ENCODE results near the gene TMEM79. TPM values are rescaled to one million over a fixed set of nuclear protein-coding genes. Genes with fewer than 3 reads are reported as not detected.
A peak's percentile ranks its signal among the peaks of the same experiment; 100 is the strongest.

Gene TMEM79
- total RNA-seq, 1 donor from 2014 or later: 9.6 TPM

DNA sequence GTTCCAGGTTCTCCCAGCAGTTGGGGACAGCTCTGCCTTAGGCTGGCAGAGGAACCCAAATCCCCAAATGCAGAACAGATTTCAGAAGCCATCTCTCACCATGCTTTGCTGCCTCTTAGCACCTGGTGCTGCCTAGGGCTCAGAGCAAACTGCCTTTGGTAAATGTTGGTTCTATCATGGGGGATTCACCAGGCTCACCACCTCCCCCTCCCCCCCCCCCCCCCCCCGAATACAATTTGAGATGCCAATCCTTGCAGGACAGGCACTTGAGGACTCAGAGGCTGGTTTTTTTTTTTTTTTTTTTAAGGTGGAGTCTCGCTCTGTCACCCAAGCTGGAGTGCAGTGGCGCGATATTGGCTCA, 35.8 kb upstream of the TMEM79 start:
- Mint-ChIP-seq H3K36me3 (ENCODE audit: low read depth) (peaks cover 27% of the 10 kb centered on the region), H3K4me1 (ENCODE audit: low read depth) (peaks cover 20% of the 10 kb centered on the region), H3K4me3 (no peak overlapping the region), H3K27ac (peak overlapping the region; percentile 44), H3K9me3 (no peaks in the 10 kb centered on the region), H3K27me3 (ENCODE audit: insufficient read depth) (no peaks in the 10 kb centered on the region)
- no peak for DNase-seq (ENCODE audit: low spot score)
- intact Hi-C loops (cut with micrococcal nuclease): no loop called here

- Mint-ChIP-seq H3K4me1 (ENCODE audit: low read depth) (peaks cover 20% of the 10 kb centered on the region), H3K27me3 (ENCODE audit: insufficient read depth) (no peaks in the 10 kb centered on the region), H3K36me3 (ENCODE audit: low read depth) (peaks cover 31% of the 10 kb centered on the region), H3K27ac (no peak overlapping the region), H3K9me3 (no peaks in the 10 kb centered on the region), H3K4me3 (no peak overlapping the region)
- no peak for DNase-seq (ENCODE audit: low spot score)
- intact Hi-C loops (cut with micrococcal nuclease): no loop called here
These were observed 34.5 kb upstream of the TMEM79 start for GRCh38 chr1:156249593-156249992.

DNA sequence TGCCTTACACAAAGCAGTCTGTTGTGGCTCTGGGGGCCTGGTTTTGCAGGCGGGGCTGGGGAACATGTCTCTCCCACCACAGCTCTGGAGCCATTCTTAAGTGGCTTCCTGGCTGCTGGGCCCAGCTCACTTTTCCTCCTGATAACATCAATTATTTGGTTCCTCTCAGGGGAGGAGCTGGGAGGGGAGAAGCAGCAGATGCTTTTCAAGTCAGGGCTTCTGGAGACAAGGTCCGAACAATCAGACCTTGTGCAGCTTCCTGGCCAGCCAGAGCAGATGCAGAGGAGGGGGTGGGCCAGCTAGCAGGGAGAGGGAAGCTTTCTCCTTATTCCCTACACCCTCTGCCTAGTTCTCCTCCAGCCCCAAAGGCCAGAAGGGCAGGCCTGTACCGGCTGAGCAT, 32.6 kb upstream of the TMEM79 start:
- H3K9me3 Mint-ChIP-seq: no peaks in the 10 kb centered on the region
- H3K4me3 Mint-ChIP-seq: no peak overlapping the region
- peaks cover 37% of the 10 kb centered on the region for H3K36me3 Mint-ChIP-seq (ENCODE audit: low read depth)
- no peak for DNase-seq (ENCODE audit: low spot score)
- H3K27ac Mint-ChIP-seq: no peak overlapping the region
- H3K27me3 Mint-ChIP-seq (ENCODE audit: insufficient read depth): no peaks in the 10 kb centered on the region
- intact Hi-C loops (cut with micrococcal nuclease): no loop called here
- H3K4me1 Mint-ChIP-seq (ENCODE audit: low read depth): peaks cover 11% of the 10 kb centered on the region

GRCh38 chr1:156253634-156254033, 30.5 kb upstream of the TMEM79 start:
- H3K27ac Mint-ChIP-seq: no peak overlapping the region
- H3K36me3 Mint-ChIP-seq (ENCODE audit: low read depth): peaks cover 49% of the 10 kb centered on the region
- H3K4me3 Mint-ChIP-seq: no peak overlapping the region
- no peaks in the 10 kb centered on the region for H3K27me3 Mint-ChIP-seq (ENCODE audit: insufficient read depth)
- H3K4me1 Mint-ChIP-seq (ENCODE audit: low read depth): peaks cover 24% of the 10 kb centered on the region
- H3K9me3 Mint-ChIP-seq: no peaks in the 10 kb centered on the region
- no peak for DNase-seq (ENCODE audit: low spot score)
- intact Hi-C loops (cut with micrococcal nuclease): no loop called here

GRCh38 chr1:156257711-156258110, 26.4 kb upstream of the TMEM79 start:
- H3K4me1 Mint-ChIP-seq (ENCODE audit: low read depth): peaks cover 16% of the 10 kb centered on the region
- H3K27ac Mint-ChIP-seq: no peak overlapping the region
- H3K9me3 Mint-ChIP-seq: no peaks in the 10 kb centered on the region
- no peak for DNase-seq (ENCODE audit: low spot score)
- intact Hi-C loops (cut with micrococcal nuclease): no loop called here
- H3K27me3 Mint-ChIP-seq (ENCODE audit: insufficient read depth): no peaks in the 10 kb centered on the region
- peaks cover 58% of the 10 kb centered on the region for H3K36me3 Mint-ChIP-seq (ENCODE audit: low read depth)
- no peak overlapping the region for H3K4me3 Mint-ChIP-seq

- peaks cover 61% of the 10 kb centered on the region for H3K36me3 Mint-ChIP-seq (ENCODE audit: low read depth)
- intact Hi-C loops (cut with micrococcal nuclease): no loop called here
These were observed 25.3 kb upstream of the TMEM79 start for GRCh38 chr1:156258859-156259258.

GRCh38 chr1:156259805-156260204, 24.3 kb upstream of the TMEM79 start:
- H3K4me1 Mint-ChIP-seq (ENCODE audit: low read depth): peaks cover 13% of the 10 kb centered on the region
- H3K27me3 Mint-ChIP-seq (ENCODE audit: insufficient read depth): no peaks in the 10 kb centered on the region
- H3K4me3 Mint-ChIP-seq: no peak overlapping the region
- H3K9me3 Mint-ChIP-seq: no peaks in the 10 kb centered on the region
- H3K27ac Mint-ChIP-seq: no peak overlapping the region
- intact Hi-C loops (cut with micrococcal nuclease): no loop called here
- no peak for DNase-seq (ENCODE audit: low spot score)
- H3K36me3 Mint-ChIP-seq (ENCODE audit: low read depth): peaks cover 62% of the 10 kb centered on the region

More at GRCh38 chr1:156258859-156259258, 25.3 kb upstream of the TMEM79 start:
- H3K27me3 Mint-ChIP-seq (ENCODE audit: insufficient read depth): no peaks in the 10 kb centered on the region
- peaks cover 13% of the 10 kb centered on the region for H3K4me1 Mint-ChIP-seq (ENCODE audit: low read depth)
- no peak overlapping the region for H3K4me3 Mint-ChIP-seq
- no peak for DNase-seq (ENCODE audit: low spot score)
- H3K9me3 Mint-ChIP-seq: no peaks in the 10 kb centered on the region
- no peak overlapping the region for H3K27ac Mint-ChIP-seq

DNA sequence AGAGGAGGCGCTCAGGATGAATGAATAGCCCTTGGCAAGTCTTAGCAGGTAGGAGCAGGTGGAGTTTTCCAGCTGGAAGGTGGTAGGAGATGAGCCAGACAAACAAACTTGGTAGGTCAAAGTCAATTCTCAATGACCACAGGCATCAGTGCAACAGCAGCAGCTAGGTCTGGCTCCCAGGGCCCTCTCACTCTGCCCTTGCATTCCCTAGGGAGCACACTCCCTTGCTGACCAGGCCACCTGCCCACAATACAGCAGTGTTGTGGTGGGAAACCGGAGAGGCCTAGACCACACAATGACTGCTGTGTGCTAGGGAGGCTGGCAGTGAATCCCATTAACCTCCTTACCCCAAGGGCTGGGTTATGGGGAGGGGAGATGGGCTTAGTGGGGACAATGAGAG, 23.2 kb upstream of the TMEM79 start:
- no peak for DNase-seq (ENCODE audit: low spot score)
- H3K4me1 Mint-ChIP-seq (ENCODE audit: low read depth): peaks cover 13% of the 10 kb centered on the region
- H3K9me3 Mint-ChIP-seq: no peaks in the 10 kb centered on the region
- H3K27me3 Mint-ChIP-seq (ENCODE audit: insufficient read depth): no peaks in the 10 kb centered on the region
- peaks cover 67% of the 10 kb centered on the region for H3K36me3 Mint-ChIP-seq (ENCODE audit: low read depth)
- H3K4me3 Mint-ChIP-seq: no peak overlapping the region
- intact Hi-C loops (cut with micrococcal nuclease): no loop called here
- no peak overlapping the region for H3K27ac Mint-ChIP-seq

GRCh38 chr1:156262461-156263287, 21.5 kb upstream of the TMEM79 start:
- Mint-ChIP-seq H3K36me3 (ENCODE audit: low read depth) (peaks cover 70% of the 10 kb centered on the region), H3K9me3 (no peaks in the 10 kb centered on the region), H3K4me3 (no peak overlapping the region), H3K27me3 (ENCODE audit: insufficient read depth) (no peaks in the 10 kb centered on the region), H3K4me1 (ENCODE audit: low read depth) (peaks cover 6% of the 10 kb centered on the region), H3K27ac (no peak overlapping the region)
- no peak for DNase-seq (ENCODE audit: low spot score)
- intact Hi-C loops (cut with micrococcal nuclease): no loop called here

DNA sequence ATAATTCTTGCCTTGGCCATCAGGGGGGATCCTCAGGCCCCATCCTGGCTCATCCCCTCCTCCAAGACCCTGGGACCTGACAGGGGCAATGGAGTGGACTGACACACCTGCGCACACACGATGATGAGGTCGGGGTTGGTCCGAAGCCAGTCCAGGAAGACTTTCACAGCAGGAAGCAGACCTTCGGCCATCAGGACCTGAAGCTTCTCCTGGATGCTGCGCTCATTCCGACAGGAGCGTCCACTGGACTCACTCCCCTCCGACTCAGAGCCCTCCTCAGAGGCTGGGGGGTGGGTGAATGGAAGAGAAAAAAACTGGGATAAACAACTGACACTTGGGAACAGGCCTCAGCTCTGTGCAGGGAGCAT, 20.9 kb upstream of the TMEM79 start:
- DNase-seq (ENCODE audit: low spot score): no peak
- Mint-ChIP-seq H3K27ac (no peak overlapping the region), H3K4me3 (no peak overlapping the region), H3K36me3 (ENCODE audit: low read depth) (peaks cover 69% of the 10 kb centered on the region), H3K4me1 (ENCODE audit: low read depth) (no peaks in the 10 kb centered on the region), H3K9me3 (no peaks in the 10 kb centered on the region), H3K27me3 (ENCODE audit: insufficient read depth) (no peaks in the 10 kb centered on the region)
- intact Hi-C loops (cut with micrococcal nuclease): no loop called here

- Mint-ChIP-seq H3K27me3 (ENCODE audit: insufficient read depth) (no peaks in the 10 kb centered on the region), H3K27ac (no peak overlapping the region), H3K4me1 (ENCODE audit: low read depth) (no peaks in the 10 kb centered on the region), H3K4me3 (no peak overlapping the region), H3K9me3 (no peaks in the 10 kb centered on the region), H3K36me3 (ENCODE audit: low read depth) (peaks cover 58% of the 10 kb centered on the region)
- intact Hi-C loops (cut with micrococcal nuclease): no loop called here
- DNase-seq (ENCODE audit: low spot score): no peak
These were observed 18.1 kb upstream of the TMEM79 start for GRCh38 chr1:156266051-156266450.

GRCh38 chr1:156268336-156268735, 15.8 kb upstream of the TMEM79 start:
- Mint-ChIP-seq H3K27ac (no peak overlapping the region), H3K4me1 (ENCODE audit: low read depth) (no peaks in the 10 kb centered on the region), H3K4me3 (no peak overlapping the region), H3K27me3 (ENCODE audit: insufficient read depth) (no peaks in the 10 kb centered on the region), H3K36me3 (ENCODE audit: low read depth) (peaks cover 59% of the 10 kb centered on the region), H3K9me3 (no peaks in the 10 kb centered on the region)
- no peak for DNase-seq (ENCODE audit: low spot score)
- intact Hi-C loops (cut with micrococcal nuclease): no loop called here

DNA sequence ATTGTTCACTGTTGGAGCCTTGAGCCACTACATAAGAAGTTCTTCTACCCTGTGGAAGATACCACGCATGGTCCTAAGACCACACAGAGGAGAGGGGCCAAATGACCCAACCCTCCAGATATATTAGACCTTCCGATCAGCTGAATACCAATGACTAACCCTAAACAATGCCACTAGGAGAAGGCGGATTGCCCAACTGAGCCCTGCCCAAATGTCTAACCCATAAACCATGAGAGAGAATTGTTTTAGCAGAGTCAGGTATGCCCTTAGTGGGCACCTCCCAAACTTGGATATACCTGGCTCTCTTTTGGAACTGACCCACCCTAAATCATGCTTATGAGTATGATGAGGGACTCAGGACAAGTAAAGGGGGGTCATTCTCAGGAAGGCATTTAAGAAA, 13.8 kb upstream of the TMEM79 start:
- intact Hi-C loops (cut with micrococcal nuclease): no loop called here
- H3K27ac Mint-ChIP-seq: no peak overlapping the region
- H3K36me3 Mint-ChIP-seq (ENCODE audit: low read depth): peaks cover 59% of the 10 kb centered on the region
- no peak for DNase-seq (ENCODE audit: low spot score)
- H3K4me3 Mint-ChIP-seq: no peak overlapping the region
- H3K9me3 Mint-ChIP-seq: no peaks in the 10 kb centered on the region
- H3K4me1 Mint-ChIP-seq (ENCODE audit: low read depth): no peaks in the 10 kb centered on the region
- H3K27me3 Mint-ChIP-seq (ENCODE audit: insufficient read depth): no peaks in the 10 kb centered on the region

GRCh38 chr1:156276532-156276931, 7.6 kb upstream of the TMEM79 start:
- H3K36me3 Mint-ChIP-seq (ENCODE audit: low read depth): peaks cover 53% of the 10 kb centered on the region
- no peak for DNase-seq (ENCODE audit: low spot score)
- H3K9me3 Mint-ChIP-seq: no peaks in the 10 kb centered on the region
- no peak overlapping the region for H3K4me3 Mint-ChIP-seq
- intact Hi-C loops (cut with micrococcal nuclease): no loop called here
- H3K27ac Mint-ChIP-seq: no peak overlapping the region
- peaks cover 18% of the 10 kb centered on the region for H3K4me1 Mint-ChIP-seq (ENCODE audit: low read depth)
- peaks cover 1% of the 10 kb centered on the region for H3K27me3 Mint-ChIP-seq (ENCODE audit: insufficient read depth)
